ENCODE results near the gene NAGLU.

The NAGLU gene

GRCh38 chr17:42502926-42503325, 33.1 kb upstream of the NAGLU start:
- no peaks in the 10 kb centered on the region for H4K20me1 ChIP-seq (ENCODE audit: low read depth, low read length)
- no peaks in the 10 kb centered on the region for H3K9me3 ChIP-seq (ENCODE audit: insufficient read depth, low read length)
- H3F3A ChIP-seq (ENCODE audit: insufficient read depth) = no peaks in the 10 kb centered on the region
- no peak overlapping the region for H2AFZ ChIP-seq (ENCODE audit: low read depth, low read length, severe bottlenecking)
- no peak overlapping the region for H3K9ac ChIP-seq (ENCODE audit: low read length)
- H3K4me2 ChIP-seq (ENCODE audit: low read depth, low read length, poor library complexity, severe bottlenecking) = no peak overlapping the region
- H3K79me2 ChIP-seq (ENCODE audit: insufficient read depth, low read length) = no peaks in the 10 kb centered on the region
- H3K4me3 ChIP-seq (ENCODE audit: insufficient read depth, low read length, poor library complexity, severe bottlenecking) = no peak overlapping the region
- no peaks in the 10 kb centered on the region for H3K27me3 ChIP-seq (ENCODE audit: low read length)
- TF ChIP-seq CTCF (IDR thresholded peaks at IDR 0.05; ENCODE audit: insufficient read depth, low read length, poor library complexity, severe bottlenecking) = no peak
- no peak for TF ChIP-seq EZH2phosphoT487 (conservative IDR thresholded peaks at IDR 0.05; ENCODE audit: low read length)
- H3K36me3 ChIP-seq (ENCODE audit: low read length) = no peaks in the 10 kb centered on the region
- H3K27ac ChIP-seq (ENCODE audit: low read depth, low read length) = no peak overlapping the region
- no peaks in the 10 kb centered on the region for H3K9me2 ChIP-seq (replicated peaks; ENCODE audit: insufficient read depth, low read length)

GRCh38 chr17:42507671-42508070, 28.4 kb upstream of the NAGLU start:
- Histone ChIP-seq H3K9ac (ENCODE audit: low read length) (no peak overlapping the region), H3K79me2 (ENCODE audit: insufficient read depth, low read length) (no peaks in the 10 kb centered on the region), H3K27ac (ENCODE audit: low read depth, low read length) (no peak overlapping the region), H2AFZ (ENCODE audit: low read depth, low read length, severe bottlenecking) (no peak overlapping the region), H4K20me1 (ENCODE audit: low read depth, low read length) (no peaks in the 10 kb centered on the region), H3K27me3 (ENCODE audit: low read length) (no peaks in the 10 kb centered on the region), H3K36me3 (ENCODE audit: low read length) (no peaks in the 10 kb centered on the region), H3K9me2 (replicated peaks; ENCODE audit: insufficient read depth, low read length) (no peaks in the 10 kb centered on the region), H3K4me3 (ENCODE audit: insufficient read depth, low read length, poor library complexity, severe bottlenecking) (no peak overlapping the region), H3K4me2 (ENCODE audit: low read depth, low read length, poor library complexity, severe bottlenecking) (no peak overlapping the region), H3F3A (ENCODE audit: insufficient read depth) (no peaks in the 10 kb centered on the region), H3K9me3 (ENCODE audit: insufficient read depth, low read length) (no peaks in the 10 kb centered on the region)
- TF ChIP-seq CTCF (IDR thresholded peaks at IDR 0.05; ENCODE audit: insufficient read depth, low read length, poor library complexity, severe bottlenecking) (no peak), EZH2phosphoT487 (conservative IDR thresholded peaks at IDR 0.05; ENCODE audit: low read length) (no peak)

GRCh38 chr17:42508426-42509165, 27.4 kb upstream of the NAGLU start:
- Histone ChIP-seq H3K36me3 (ENCODE audit: low read length) (no peaks in the 10 kb centered on the region), H2AFZ (ENCODE audit: low read depth, low read length, severe bottlenecking) (no peak overlapping the region), H3K9me3 (ENCODE audit: insufficient read depth, low read length) (no peaks in the 10 kb centered on the region), H3K4me2 (ENCODE audit: low read depth, low read length, poor library complexity, severe bottlenecking) (no peak overlapping the region), H3F3A (ENCODE audit: insufficient read depth) (no peaks in the 10 kb centered on the region), H3K27me3 (ENCODE audit: low read length) (no peaks in the 10 kb centered on the region), H3K9me2 (replicated peaks; ENCODE audit: insufficient read depth, low read length) (no peaks in the 10 kb centered on the region), H3K27ac (ENCODE audit: low read depth, low read length) (no peak overlapping the region), H4K20me1 (ENCODE audit: low read depth, low read length) (no peaks in the 10 kb centered on the region), H3K9ac (ENCODE audit: low read length) (no peak overlapping the region), H3K4me3 (ENCODE audit: insufficient read depth, low read length, poor library complexity, severe bottlenecking) (no peak overlapping the region), H3K79me2 (ENCODE audit: insufficient read depth, low read length) (no peaks in the 10 kb centered on the region)
- TF ChIP-seq CTCF (IDR thresholded peaks at IDR 0.05; ENCODE audit: insufficient read depth, low read length, poor library complexity, severe bottlenecking) (no peak), EZH2phosphoT487 (conservative IDR thresholded peaks at IDR 0.05; ENCODE audit: low read length) (no peak)

Measured in SU-DHL-6 (cell line).